Kidney epithelial cell (primary cell): ENCODE measurements around the gene PSMB2. TPM values are rescaled to one million over a fixed set of nuclear protein-coding genes. Genes with fewer than 3 reads are reported as not detected.
A peak's percentile ranks its signal among the peaks of the same experiment; 100 is the strongest.

Experiments
- DNase-seq: peaks from one replicate; pipeline ENCODE4 v3.0.0-alpha.2; 2010; ENCODE audit warnings: low read depth
- H3K27me3 ChIP-seq: 2 replicates; pipeline ENCODE4 v1.6.0; 2011; ENCODE audit warnings: low read length; ENCODE audit not compliant: control insufficient read depth, insufficient read depth
- H3K36me3 ChIP-seq: 2 replicates; pipeline ENCODE4 v1.5.1; 2011; ENCODE audit warnings: low read length; ENCODE audit not compliant: control insufficient read depth, insufficient read depth
- H3K4me3 ChIP-seq: 2 replicates; pipeline ENCODE4 v1.5.1; 2011; ENCODE audit warnings: low read depth, mild to moderate bottlenecking, control low read depth, low read length
- CTCF ChIP-seq: IDR thresholded peaks from 2 replicates; pipeline ENCODE4 v1.5.1; 2011; ENCODE audit warnings: mild to moderate bottlenecking, moderate library complexity, low read length, control low read depth, inconsistent platforms; ENCODE audit not compliant: insufficient read depth, poor library complexity, severe bottlenecking
- total RNA-seq: library from RNA; depleted of rRNA; stranded (reverse); fragments of >200 nt; gene quantifications from 2 replicates; pipeline ENCODE4 v1.2.3, GENCODE V29; 2015

PSMB2 gene
- total RNA-seq, 1 donor from 2014 or later = 75.4 TPM

- no peak overlapping the region for H3K4me3 ChIP-seq
- no peak for TF ChIP-seq CTCF
- DNase-seq = no peak
- no peaks in the 10 kb centered on the region for H3K36me3 ChIP-seq
- no peaks in the 10 kb centered on the region for H3K27me3 ChIP-seq
These were observed 80.8 kb downstream of the PSMB2 start for GRCh38 chr1:35560256-35561225.

GRCh38 chr1:35559317-35559944, 81.9 kb downstream of the PSMB2 start:
- no peak for TF ChIP-seq CTCF
- H3K27me3 ChIP-seq = no peaks in the 10 kb centered on the region
- DNase-seq = no peak
- H3K36me3 ChIP-seq = no peaks in the 10 kb centered on the region
- H3K4me3 ChIP-seq = no peak overlapping the region

GRCh38 chr1:35558374-35559316, 82.7 kb downstream of the PSMB2 start:
- no peaks in the 10 kb centered on the region for H3K27me3 ChIP-seq
- H3K36me3 ChIP-seq = no peaks in the 10 kb centered on the region
- TF ChIP-seq CTCF = no peak
- H3K4me3 ChIP-seq = peak overlapping the region; percentile 80
- DNase-seq = no peak

GRCh38 chr1:35557611-35558373, 83.5 kb downstream of the PSMB2 start, which contains the start of gene NCDN:
Gene NCDN (plus strand): TSS chr1:35557799. CDS start chr1:35558191, 392 bp downstream.
- TF ChIP-seq CTCF = no peak
- DNase-seq = peak; percentile 88
- H3K36me3 ChIP-seq = no peaks in the 10 kb centered on the region
- H3K27me3 ChIP-seq = no peaks in the 10 kb centered on the region
- H3K4me3 ChIP-seq = peak within 1 kb of the TSS; percentile 80

- no peaks in the 10 kb centered on the region for H3K27me3 ChIP-seq
- TF ChIP-seq CTCF = no peak
- no peak for DNase-seq
- H3K4me3 ChIP-seq = peak within 1 kb of the TSS; percentile 80
- no peaks in the 10 kb centered on the region for H3K36me3 ChIP-seq
These were observed 84.2 kb downstream of the PSMB2 start, which contains the start of gene KIAA0319L for GRCh38 chr1:35557118-35557610. Gene KIAA0319L (minus strand): TSS chr1:35557403. CDS start chr1:35554491, 2,912 bp downstream.
